H9 (cell line): ENCODE data around the gene ZDHHC17. TPM values are rescaled to one million over a fixed set of nuclear protein-coding genes. Genes with fewer than 3 reads are reported as not detected.

Source experiments
- DNase-seq: peaks from one replicate; pipeline ENCODE4 v3.0.0-alpha.2; 2017
- H2AFZ ChIP-seq: one replicate; pipeline ENCODE4 v1.6.1; 2013; ENCODE audit warnings: mild to moderate bottlenecking, low read length, control low read depth, moderate library complexity
- H2AK5ac ChIP-seq: 2 replicates; pipeline ENCODE4 v1.6.1; 2013; ENCODE audit warnings: low read length, control low read depth, mixed read lengths; ENCODE audit not compliant: insufficient read length
- H2BK120ac ChIP-seq: one replicate; pipeline ENCODE4 v1.6.1; 2013; ENCODE audit warnings: low read depth, mild to moderate bottlenecking, low read length, control low read depth, inconsistent platforms; ENCODE audit not compliant: poor library complexity, severe bottlenecking
- H2BK12ac ChIP-seq: 2 replicates; pipeline ENCODE4 v1.6.1; 2013; ENCODE audit warnings: low read length, control low read depth, mixed read lengths, low read depth; ENCODE audit not compliant: insufficient read length
- H2BK15ac ChIP-seq: 2 replicates; pipeline ENCODE4 v1.6.1; 2013; ENCODE audit warnings: low read depth, low read length, control low read depth
- H2BK20ac ChIP-seq: one replicate; pipeline ENCODE4 v1.6.1; 2013; ENCODE audit warnings: low read depth, mild to moderate bottlenecking, low read length, control low read depth, inconsistent platforms; ENCODE audit not compliant: poor library complexity, severe bottlenecking
- H2BK5ac ChIP-seq: 2 replicates; pipeline ENCODE4 v1.6.1; 2013; ENCODE audit warnings: low read length, control low read depth, mixed read lengths; ENCODE audit not compliant: insufficient read length
- H3K14ac ChIP-seq: 2 replicates; pipeline ENCODE4 v1.6.1; 2013; ENCODE audit warnings: low read length, control low read depth; ENCODE audit not compliant: insufficient read depth
- H3K18ac ChIP-seq: 2 replicates; pipeline ENCODE4 v1.6.1; 2013; ENCODE audit warnings: low read depth, mild to moderate bottlenecking, mixed read lengths, low read length, control low read depth; ENCODE audit not compliant: insufficient read length
- H3K23ac ChIP-seq: 2 replicates; pipeline ENCODE4 v1.6.1; 2013; ENCODE audit warnings: low read length, control low read depth, mixed read lengths, low read depth; ENCODE audit not compliant: insufficient read length
- H3K23me2 ChIP-seq: 2 replicates; pipeline ENCODE4 v1.6.1; 2013; ENCODE audit warnings: low read depth, mild to moderate bottlenecking, mixed read lengths, low read length, control low read depth; ENCODE audit not compliant: insufficient read length, poor library complexity, severe bottlenecking
- H3K27ac ChIP-seq: 2 replicates; pipeline ENCODE4 v1.5.1; 2013; ENCODE audit warnings: low read length, control low read depth, mixed read lengths, low read depth; ENCODE audit not compliant: insufficient read length
- H3K27me3 ChIP-seq: 2 replicates; pipeline ENCODE4 v1.6.1; 2013; ENCODE audit warnings: low read length, control low read depth, inconsistent platforms; ENCODE audit not compliant: insufficient read depth
- H3K4ac ChIP-seq: 2 replicates; pipeline ENCODE4 v1.6.1; 2013; ENCODE audit warnings: low read depth, mild to moderate bottlenecking, control low read depth, inconsistent platforms, low read length, moderate library complexity
- H3K4me1 ChIP-seq: 2 replicates; pipeline ENCODE4 v1.6.1; 2013; ENCODE audit warnings: low read length, control low read depth, inconsistent platforms; ENCODE audit not compliant: insufficient read depth
- H3K4me2 ChIP-seq: 2 replicates; pipeline ENCODE4 v1.6.1; 2013; ENCODE audit warnings: low read length, control low read depth, mixed read lengths; ENCODE audit not compliant: insufficient read length, insufficient read depth
- H3K56ac ChIP-seq: 2 replicates; pipeline ENCODE4 v1.6.1; 2013; ENCODE audit warnings: low read depth, mild to moderate bottlenecking, mixed read lengths, low read length, control low read depth; ENCODE audit not compliant: insufficient read length
- H3K79me1 ChIP-seq: 2 replicates; pipeline ENCODE4 v1.6.1; 2013; ENCODE audit warnings: low read depth, mild to moderate bottlenecking, moderate library complexity, low read length, control low read depth, inconsistent platforms; ENCODE audit not compliant: insufficient read depth, poor library complexity, severe bottlenecking
- H3K79me2 ChIP-seq: 2 replicates; pipeline ENCODE4 v1.6.1; 2013; ENCODE audit warnings: low read length, control low read depth, inconsistent platforms; ENCODE audit not compliant: insufficient read depth
- H3K9ac ChIP-seq: 2 replicates; pipeline ENCODE4 v1.6.1; 2013; ENCODE audit warnings: low read length, control low read depth, mixed read lengths; ENCODE audit not compliant: insufficient read length; ENCODE audit errors: extremely low read depth
- H3K9me3 ChIP-seq: one replicate; pipeline ENCODE4 v1.6.1; 2013; ENCODE audit warnings: low read depth, low read length, inconsistent platforms; ENCODE audit not compliant: control insufficient read depth
- H3T11ph ChIP-seq: one replicate; pipeline ENCODE4 v1.6.1; 2013; ENCODE audit warnings: mild to moderate bottlenecking, low read length, control low read depth, inconsistent platforms
- H4K20me1 ChIP-seq: one replicate; pipeline ENCODE4 v1.6.1; 2013; ENCODE audit not compliant: control insufficient read depth, insufficient read length, insufficient read depth
- H4K5ac ChIP-seq: 2 replicates; pipeline ENCODE4 v1.6.1; 2013; ENCODE audit warnings: low read depth, mild to moderate bottlenecking, mixed read lengths, low read length, control low read depth; ENCODE audit not compliant: insufficient read length
- H4K8ac ChIP-seq: replicated peaks from 2 replicates; pipeline ENCODE4 v1.6.1; 2013; ENCODE audit warnings: low read length, control low read depth, mixed read lengths, low read depth; ENCODE audit not compliant: insufficient read length
- H4K91ac ChIP-seq: 2 replicates; pipeline ENCODE4 v1.6.1; 2013; ENCODE audit warnings: low read depth, mild to moderate bottlenecking, moderate library complexity, mixed read lengths, low read length, control low read depth; ENCODE audit not compliant: insufficient read length
- H3K27ac Mint-ChIP-seq, 3 experiments: 2 replicates in 2 of 3; 3 replicates in 1 of 3; pipeline ENCODE4 v1.8.0; 2020 to 2021; ENCODE audit warnings: mixed read lengths in 3 of 3, mild to moderate bottlenecking in 1 of 3, moderate library complexity in 1 of 3
- H3K27me3 Mint-ChIP-seq: 2 replicates; pipeline ENCODE4 v1.8.0; 2021; ENCODE audit warnings: low read depth, mild to moderate bottlenecking, moderate library complexity, mixed read lengths
- H3K36me3 Mint-ChIP-seq, 3 experiments: 2 replicates in 2 of 3; 3 replicates in 1 of 3; pipeline ENCODE4 v1.8.0; 2020 to 2021; ENCODE audit warnings: low read depth in 3 of 3, mixed read lengths in 3 of 3; ENCODE audit not compliant: insufficient read depth in 1 of 3
- H3K4me1 Mint-ChIP-seq, 2 experiments: 2 replicates each; pipeline ENCODE4 v1.8.0; 2020; ENCODE audit warnings: mixed read lengths in 2 of 2
- H3K4me3 Mint-ChIP-seq, 2 experiments: 2 replicates in 1 of 2; 3 replicates in 1 of 2; pipeline ENCODE4 v1.8.0; 2020 to 2021; ENCODE audit warnings: mild to moderate bottlenecking in 2 of 2, mixed read lengths in 2 of 2, moderate library complexity in 1 of 2
- H3K9me3 Mint-ChIP-seq, 2 experiments: 2 replicates in 1 of 2; 3 replicates in 1 of 2; pipeline ENCODE4 v1.8.0; 2020; ENCODE audit warnings: mild to moderate bottlenecking in 2 of 2, mixed read lengths in 2 of 2, moderate library complexity in 1 of 2
- CTCF ChIP-seq: fragments of 200-600 bp; sonication (generic); conservative IDR thresholded peaks from 3 replicates; pipeline ENCODE4 v1.8.0; 2021; ENCODE audit warnings: antibody characterized with exemption, mild to moderate bottlenecking
- WGBS: extraction: QIAGEN DNeasy Blood & Tissue Kit; methylation state at CpG from one replicate; pipeline ENCODE4 v1.1.7; 2013; ENCODE audit warnings: missing lambda C conversion rate, low lambda C conversion rate, mixed read lengths; ENCODE audit not compliant: insufficient read length; ENCODE audit errors: extremely low coverage; 5-methylcytosine and 5-hydroxymethylcytosine counted together
- total RNA-seq: library from RNA; stranded (reverse); gene quantifications from 2 replicates; pipeline ENCODE4 v1.2.1, GENCODE V29; 2021

The ZDHHC17 gene
- total RNA-seq, 1 experiment from 2014 or later: 32.6 TPM

- Histone ChIP-seq H3K4ac (no peak overlapping the region), H2BK12ac (no peak overlapping the region), H4K91ac (no peak overlapping the region), H3T11ph (no peak overlapping the region), H3K14ac (no peak overlapping the region), H3K23me2 (no peaks in the 10 kb centered on the region), H3K23ac (no peak overlapping the region), H3K4me2 (no peak overlapping the region), H3K9ac (no peak overlapping the region), H2BK15ac (no peak overlapping the region), H2AK5ac (no peak overlapping the region), H2BK20ac (no peak overlapping the region), H4K5ac (no peak overlapping the region), H2BK120ac (no peak overlapping the region), H2AFZ (no peak overlapping the region), H3K56ac (no peak overlapping the region), H4K20me1 (no peaks in the 10 kb centered on the region), H2BK5ac (no peak overlapping the region), H3K4me1 (no peaks in the 10 kb centered on the region), H3K9me3 (no peaks in the 10 kb centered on the region), H4K8ac (no peak overlapping the region), H3K79me1 (no peaks in the 10 kb centered on the region), H3K27ac (no peak overlapping the region), H3K27me3 (no peaks in the 10 kb centered on the region), H3K18ac (no peak overlapping the region), H3K79me2 (no peaks in the 10 kb centered on the region)
- peaks cover 4 to 9% (median 9%) of the 10 kb centered on the region in 3 experiments; a peak in 6 of 7 replicates for H3K36me3 Mint-ChIP-seq
- H3K9me3 Mint-ChIP-seq: 0 out of 5 replicates have a peak, but pooled peaks cover 0 to 3% of the 10 kb centered on the region in 2 experiments
- TF ChIP-seq CTCF: no peak
- H3K27me3 Mint-ChIP-seq: no peaks in the 10 kb centered on the region
- no peak for DNase-seq
- WGBS: no CpG with 5 or more reads among the region's 3 CpGs
- H3K4me3 Mint-ChIP-seq: no peak overlapping the region
- no peak overlapping the region for H3K27ac Mint-ChIP-seq
- H3K4me1 Mint-ChIP-seq: no peaks in the 10 kb centered on the region
Observed at GRCh38 chr12:76836633-76837032, 72.7 kb downstream of the ZDHHC17 start.
